Mononuclear cell (primary cell): ENCODE results near the gene CCDC159. TPM values are rescaled to one million over a fixed set of nuclear protein-coding genes. Genes with fewer than 3 reads are reported as not detected.
"Not testable (repeated sequence)": the region's sequence is repeated elsewhere in the genome, so short reads cannot be mapped to it uniquely, and the experiment has no call there.

Source experiments
- H3K27me3 ChIP-seq: 2 replicates; pipeline ENCODE4 v1.6.0; 2011; ENCODE audit warnings: low read length, control low read depth; ENCODE audit not compliant: insufficient read depth
- H3K4me1 ChIP-seq: 2 replicates; pipeline ENCODE4 v1.5.1; 2011; ENCODE audit warnings: mild to moderate bottlenecking, low read length, control low read depth; ENCODE audit not compliant: insufficient read depth
- H3K4me3 ChIP-seq: 2 replicates; pipeline ENCODE4 v1.5.1; 2011; ENCODE audit warnings: mild to moderate bottlenecking, low read length, moderate library complexity
- H3K9me3 ChIP-seq: 2 replicates; pipeline ENCODE4 v1.5.1; 2011; ENCODE audit warnings: low read depth, mild to moderate bottlenecking, control low read depth, low read length
- total RNA-seq: library from RNA; depleted of rRNA; stranded (reverse); fragments of >200 nt; gene quantifications from one replicate; pipeline ENCODE4 v1.2.3, GENCODE V29; 2012

The CCDC159 gene, protein sequence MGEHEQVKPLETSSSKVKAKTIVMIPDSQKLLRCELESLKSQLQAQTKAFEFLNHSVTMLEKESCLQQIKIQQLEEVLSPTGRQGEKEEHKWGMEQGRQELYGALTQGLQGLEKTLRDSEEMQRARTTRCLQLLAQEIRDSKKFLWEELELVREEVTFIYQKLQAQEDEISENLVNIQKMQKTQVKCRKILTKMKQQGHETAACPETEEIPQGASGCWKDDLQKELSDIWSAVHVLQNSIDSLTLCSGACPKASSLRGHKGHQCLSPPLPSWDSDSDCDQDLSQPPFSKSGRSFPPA
- 15.6 TPM for total RNA-seq

DNA sequence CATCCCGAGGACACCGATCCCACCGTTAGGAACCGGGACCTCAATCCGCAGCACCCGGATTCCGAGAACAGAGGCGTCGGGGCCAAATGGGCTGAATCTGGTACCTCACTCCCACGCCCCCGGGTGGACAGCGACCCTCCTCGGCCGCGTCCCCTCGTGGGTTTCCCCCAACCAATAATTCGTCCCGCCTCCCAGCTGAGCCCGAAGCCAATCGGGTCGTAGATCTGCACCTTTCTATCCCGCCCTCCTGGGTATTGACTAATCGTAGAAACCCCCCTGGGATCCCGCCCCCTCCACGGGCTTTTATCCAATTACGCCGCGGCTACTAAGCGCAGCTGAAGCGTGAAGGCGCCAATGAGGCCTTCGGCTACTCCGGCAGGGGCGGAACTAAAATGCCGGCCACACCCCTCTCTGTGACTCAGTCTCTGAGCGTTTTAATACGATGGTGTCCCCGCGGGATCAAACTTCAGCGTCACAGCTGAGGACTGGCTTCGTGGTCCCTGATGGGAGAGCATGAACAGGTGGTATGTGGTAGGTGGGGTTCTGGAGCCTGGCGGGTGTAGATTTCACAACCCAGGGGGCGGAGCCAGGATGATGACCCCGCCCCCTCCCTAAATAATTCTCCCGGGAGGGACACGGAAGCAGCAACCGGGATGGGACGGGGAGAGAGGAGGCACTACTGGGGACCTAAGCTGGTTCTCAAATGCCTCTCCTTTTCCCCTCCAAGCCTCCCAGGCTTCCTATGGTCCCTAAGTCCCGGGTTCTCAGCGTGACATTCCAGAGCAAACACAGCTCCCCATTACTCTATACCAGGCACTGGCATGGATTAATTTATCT, at the start of gene CCDC159, which contains the start of gene TMEM205:
Gene CCDC159 (plus strand): TSS at position 416 of the 837 bp plus-strand sequence. CDS start 88 bp downstream, at position 504.
Gene TMEM205 (minus strand): TSS at position 165 of the 837 bp plus-strand sequence. CDS start 649 bp downstream, outside the sequence.
- peak within 1 kb of the TSS; percentile 71 for H3K4me3 ChIP-seq
- H3K27me3 ChIP-seq: no peaks in the 10 kb centered on the region
- H3K4me1 ChIP-seq: peaks cover 34% of the 10 kb centered on the region
- no peaks in the 10 kb centered on the region for H3K9me3 ChIP-seq

DNA sequence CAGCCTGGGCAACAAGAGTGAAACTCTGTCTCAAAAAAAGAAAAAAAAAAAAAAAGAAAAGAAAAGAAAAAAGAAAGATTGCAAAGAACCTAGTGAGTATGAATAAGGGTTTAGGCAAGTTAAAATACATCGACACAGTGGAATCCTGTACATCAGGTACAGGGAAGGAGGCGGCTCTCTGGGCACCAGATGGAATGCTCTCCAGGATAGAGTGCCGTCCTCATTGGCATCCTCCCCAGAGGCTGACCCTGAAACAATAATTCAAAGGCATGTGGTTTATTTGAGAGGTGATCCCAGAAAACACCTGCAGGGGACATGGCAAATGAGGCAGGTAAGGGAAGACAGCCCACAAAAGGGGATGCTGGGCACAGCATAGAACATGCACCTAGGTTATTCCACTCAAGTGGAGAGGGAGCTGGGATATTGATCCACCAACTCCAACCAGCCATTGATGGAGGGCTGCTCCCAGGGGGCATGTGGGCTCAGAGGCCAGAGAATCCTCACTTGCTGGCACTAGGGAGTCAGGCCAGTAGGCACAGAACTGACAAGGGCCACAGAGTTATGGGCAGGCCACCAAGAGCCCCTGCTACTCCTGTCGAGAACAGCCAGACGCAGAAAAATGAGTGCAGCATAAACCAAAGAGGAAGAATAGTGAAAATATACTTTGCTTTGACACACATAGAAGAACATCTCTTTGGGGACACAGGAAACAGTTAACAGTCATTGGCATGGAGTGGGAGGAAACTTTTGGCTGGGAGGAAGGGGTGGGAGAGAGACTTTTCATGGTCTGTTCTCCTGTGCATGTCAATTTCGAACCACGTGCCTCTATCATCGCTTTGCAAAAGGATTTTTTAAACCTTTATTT, 46.1 kb upstream of the CCDC159 start:
- Histone ChIP-seq H3K9me3 (no peaks in the 10 kb centered on the region), H3K4me1 (peaks cover 21% of the 10 kb centered on the region), H3K27me3 (no peaks in the 10 kb centered on the region), H3K4me3 (no peak overlapping the region)

DNA sequence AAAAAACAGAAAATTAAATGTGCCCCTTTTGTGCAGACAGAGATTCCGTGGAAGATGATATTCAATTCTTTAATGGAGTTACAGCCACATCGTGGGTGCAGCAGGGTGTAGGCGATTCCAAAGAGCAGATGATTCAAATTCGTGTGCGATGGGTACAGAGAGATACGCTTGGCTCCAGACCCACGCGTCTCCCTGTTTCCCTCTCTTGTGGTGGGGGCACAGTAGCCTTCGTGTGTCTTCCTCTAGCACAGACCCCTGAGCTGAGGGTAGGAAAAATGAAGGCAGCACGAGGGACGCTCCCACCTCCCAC, 45.6 kb upstream of the CCDC159 start:
- no peak overlapping the region for H3K4me3 ChIP-seq
- no peaks in the 10 kb centered on the region for H3K9me3 ChIP-seq
- peaks cover 16% of the 10 kb centered on the region for H3K4me1 ChIP-seq
- no peaks in the 10 kb centered on the region for H3K27me3 ChIP-seq

DNA sequence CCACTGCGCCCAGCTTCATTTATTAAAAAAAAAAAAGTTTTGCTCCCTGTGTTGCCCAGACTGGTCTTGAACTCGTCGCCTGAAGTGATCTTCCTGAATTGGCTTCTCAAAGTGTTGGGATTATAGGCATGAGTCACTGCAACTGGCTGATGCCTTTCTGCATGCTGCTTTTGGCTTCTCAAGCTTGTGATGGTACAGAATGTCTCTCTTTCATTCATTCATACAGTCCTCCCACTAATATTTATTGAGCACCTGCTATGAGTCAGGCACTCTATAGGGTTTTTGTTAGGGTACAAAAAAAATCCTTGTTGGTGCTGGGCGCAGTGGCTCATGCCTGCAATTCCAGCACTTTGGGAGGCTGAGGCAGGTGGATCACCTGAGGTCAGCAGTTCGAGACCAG, 41.4 kb upstream of the CCDC159 start:
- H3K27me3 ChIP-seq: no peaks in the 10 kb centered on the region
- H3K4me3 ChIP-seq: no peak overlapping the region
- H3K9me3 ChIP-seq: no peaks in the 10 kb centered on the region
- no peaks in the 10 kb centered on the region for H3K4me1 ChIP-seq

DNA sequence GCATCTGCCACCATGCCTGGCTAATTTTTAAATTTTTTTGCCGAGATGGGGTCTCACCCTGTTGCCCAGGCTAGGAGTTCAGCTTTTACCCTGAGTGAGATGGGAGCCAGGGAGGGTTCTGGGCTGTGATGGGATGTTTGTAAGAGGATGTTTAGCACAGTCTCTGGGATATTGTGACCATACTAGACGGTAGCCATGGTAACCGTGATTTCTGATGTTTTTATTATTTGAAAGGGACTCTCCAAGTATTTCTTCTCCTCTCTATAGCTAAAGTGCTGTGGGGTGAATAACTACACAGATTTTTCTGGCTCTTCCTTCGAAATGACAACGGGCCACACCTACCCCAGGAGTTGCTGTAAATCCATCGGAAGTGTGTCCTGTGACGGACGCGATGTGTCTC, 40.0 kb upstream of the CCDC159 start:
- Histone ChIP-seq H3K4me1 (no peaks in the 10 kb centered on the region), H3K9me3 (no peaks in the 10 kb centered on the region), H3K4me3 (no peak overlapping the region), H3K27me3 (no peaks in the 10 kb centered on the region)

DNA sequence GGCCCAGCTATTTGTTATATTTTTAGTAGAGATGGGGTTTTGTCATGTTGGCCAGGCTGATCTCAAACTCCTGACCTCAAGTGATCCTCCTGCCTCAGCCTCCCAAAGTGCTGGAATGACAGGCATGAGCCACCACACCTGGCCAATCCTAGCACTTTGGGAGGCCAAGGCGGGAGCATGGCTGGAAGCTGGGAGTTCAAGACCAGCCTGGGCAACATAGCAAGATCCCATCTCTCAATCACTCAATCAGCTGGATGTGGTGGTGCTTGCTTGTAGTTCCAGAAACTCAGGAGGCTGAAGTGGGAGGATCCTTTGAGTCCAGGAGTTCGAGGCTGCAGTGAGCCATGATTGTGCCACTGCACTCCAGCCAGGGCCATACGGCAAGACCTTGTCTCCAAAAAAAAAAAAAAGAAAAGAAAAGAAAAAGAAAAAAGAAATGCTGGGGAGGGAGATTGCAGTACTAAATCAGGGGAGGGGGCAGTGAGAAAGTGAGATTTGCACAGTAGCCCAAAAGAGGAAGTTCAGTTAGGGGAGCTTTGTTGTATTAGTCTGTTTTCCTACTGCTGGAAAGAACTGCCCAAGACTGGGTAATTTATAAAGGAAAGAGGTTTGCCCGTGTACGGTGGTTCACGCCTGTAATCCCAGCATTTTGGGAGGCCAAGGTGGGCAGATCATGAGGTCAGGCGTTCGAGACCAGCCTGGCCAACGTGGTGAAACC, 25.9 kb upstream of the CCDC159 start:
- not testable (repeated sequence) for H3K9me3 ChIP-seq, H3K27me3 ChIP-seq
- Histone ChIP-seq H3K4me1 (peaks cover 91% of the 10 kb centered on the region), H3K4me3 (peak overlapping the region; percentile 34)

DNA sequence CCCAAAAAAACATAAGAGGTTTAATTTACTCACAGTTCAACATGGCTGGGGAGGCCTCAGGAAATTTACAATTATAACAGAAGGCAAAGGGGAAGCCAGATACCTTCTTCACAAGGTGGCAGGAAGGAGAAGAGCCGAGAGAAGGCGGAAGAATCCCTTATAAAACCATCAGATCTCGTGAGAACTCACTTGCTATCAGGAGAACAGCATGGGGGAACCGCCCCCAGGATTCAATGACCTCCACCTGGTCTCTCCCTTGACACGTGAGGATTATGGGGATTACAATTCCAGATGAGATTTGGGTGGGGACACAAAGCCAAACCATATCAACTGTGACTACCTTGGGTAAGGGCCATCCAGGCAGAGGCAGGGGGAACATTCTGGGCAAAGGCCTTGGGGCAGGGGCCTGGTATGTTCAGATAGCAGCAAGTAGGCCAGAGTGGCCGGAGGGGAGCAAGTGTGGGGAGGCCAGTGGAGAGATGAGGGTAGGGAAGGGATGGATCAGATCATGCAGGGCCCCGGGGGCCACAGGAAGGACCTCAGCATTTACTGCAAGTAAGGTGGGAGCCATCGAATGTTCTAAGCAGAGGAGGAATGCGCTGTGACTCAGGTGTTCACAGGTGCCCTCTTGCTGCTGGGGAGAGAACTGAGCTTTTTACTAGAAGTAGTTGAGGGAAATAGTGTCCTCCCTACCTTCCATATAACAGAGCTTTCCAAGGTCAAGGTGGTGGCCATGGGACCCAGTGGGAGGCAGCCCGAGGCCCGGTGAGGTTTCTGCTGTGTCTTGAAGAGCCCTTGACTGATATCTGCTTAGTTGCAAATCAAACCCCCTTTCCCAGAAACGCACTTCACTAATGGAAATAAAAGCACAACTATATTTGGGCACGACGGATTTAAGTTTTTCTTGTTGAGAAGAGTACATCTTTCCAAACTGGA, 24.9 kb upstream of the CCDC159 start:
- H3K4me3 ChIP-seq: peak overlapping the region; percentile 34
- H3K9me3 ChIP-seq: no peaks in the 10 kb centered on the region
- H3K4me1 ChIP-seq: peaks cover 94% of the 10 kb centered on the region
- no peaks in the 10 kb centered on the region for H3K27me3 ChIP-seq

DNA sequence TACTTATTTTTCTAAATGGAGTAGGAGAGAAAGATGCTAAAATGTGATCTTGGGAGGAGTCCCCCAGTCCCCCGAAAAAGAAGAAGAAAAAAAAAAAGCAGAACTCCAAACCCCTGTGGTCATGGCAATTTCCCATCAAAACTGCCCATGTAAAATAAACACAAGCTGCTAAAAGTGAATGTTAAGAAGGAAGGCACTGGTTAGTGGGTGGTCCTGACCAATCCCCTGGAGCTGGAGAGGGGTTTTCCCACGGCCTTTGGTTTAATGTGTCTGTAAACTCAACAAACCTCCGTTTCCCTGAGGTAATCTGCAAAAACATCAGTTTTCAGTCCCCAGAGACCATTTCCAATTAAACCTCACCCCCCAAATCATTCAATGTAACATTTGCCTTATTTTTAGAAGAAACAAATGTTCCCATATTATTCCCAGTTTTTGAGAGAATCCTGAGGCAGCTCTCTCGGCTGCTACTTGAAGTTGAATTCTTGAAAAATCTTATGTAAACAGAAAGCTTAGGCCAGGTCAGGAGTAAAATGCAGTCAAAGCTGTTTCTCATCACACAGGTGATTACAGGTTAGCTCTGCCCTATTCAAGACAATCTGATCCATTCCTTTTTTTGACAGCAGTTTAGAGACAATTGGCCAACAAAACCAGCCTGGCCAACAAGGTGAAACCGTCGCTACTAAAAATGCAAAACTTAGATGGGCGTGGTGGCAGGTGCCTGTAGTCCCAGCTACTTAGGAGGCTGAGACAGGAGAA, 23.9 kb upstream of the CCDC159 start:
- Histone ChIP-seq H3K27me3 (no peaks in the 10 kb centered on the region), H3K4me3 (no peak overlapping the region), H3K9me3 (no peaks in the 10 kb centered on the region), H3K4me1 (peaks cover 94% of the 10 kb centered on the region)

DNA sequence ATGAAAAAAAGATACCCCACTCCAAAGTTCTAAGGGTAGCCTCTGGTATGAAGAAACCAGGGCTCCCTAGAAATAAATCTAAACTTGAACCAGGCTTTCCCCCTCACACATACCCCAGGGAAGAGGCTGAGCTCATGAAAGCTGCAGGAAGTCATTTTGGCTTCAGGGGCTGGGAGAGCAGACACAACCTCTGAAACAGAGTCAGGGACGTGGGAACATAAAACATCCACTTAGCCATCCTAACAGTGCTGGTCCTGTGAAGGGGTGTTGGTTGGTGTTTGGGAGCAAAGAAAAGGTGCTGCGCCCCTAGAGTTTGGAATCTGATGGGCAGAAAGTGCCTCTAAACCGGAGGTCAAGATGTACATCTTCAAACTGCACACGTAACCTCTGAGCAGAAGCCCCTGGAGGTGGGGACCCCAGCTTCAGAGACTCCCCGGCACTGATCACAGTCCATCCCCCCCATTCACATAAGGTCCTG, 22.7 kb upstream of the CCDC159 start:
- H3K27me3 ChIP-seq: no peaks in the 10 kb centered on the region
- no peak overlapping the region for H3K4me3 ChIP-seq
- no peaks in the 10 kb centered on the region for H3K9me3 ChIP-seq
- peaks cover 84% of the 10 kb centered on the region for H3K4me1 ChIP-seq

DNA sequence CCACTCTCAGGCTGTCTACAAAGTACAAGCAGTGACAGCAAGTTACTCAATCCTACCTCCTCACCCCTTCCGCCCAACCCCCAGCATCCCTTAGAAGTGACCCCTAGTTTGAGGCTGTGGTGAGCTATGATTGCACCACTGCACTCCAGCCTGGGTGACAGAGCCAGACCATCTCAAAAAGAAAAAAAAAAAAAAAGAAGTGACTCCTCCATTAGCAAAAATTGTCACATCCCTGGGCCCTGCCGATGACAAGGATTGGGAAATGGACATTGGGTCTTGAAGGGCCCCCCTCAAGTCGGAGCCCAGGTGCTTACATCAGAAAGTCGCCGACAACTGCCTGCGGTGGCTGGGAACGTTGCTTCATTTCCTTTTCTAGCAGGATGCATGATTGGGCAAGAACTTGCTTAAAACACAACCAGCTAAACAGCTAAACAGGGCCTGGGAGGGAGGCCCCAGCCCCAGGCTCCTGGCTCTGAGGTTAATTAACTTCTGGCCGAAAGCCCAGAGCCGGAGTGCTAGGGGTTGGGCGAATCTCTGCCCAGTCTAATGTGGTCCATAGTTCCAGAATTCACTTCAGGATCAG, 22.1 kb upstream of the CCDC159 start:
- Histone ChIP-seq H3K4me1 (peaks cover 79% of the 10 kb centered on the region), H3K4me3 (no peak overlapping the region)

DNA sequence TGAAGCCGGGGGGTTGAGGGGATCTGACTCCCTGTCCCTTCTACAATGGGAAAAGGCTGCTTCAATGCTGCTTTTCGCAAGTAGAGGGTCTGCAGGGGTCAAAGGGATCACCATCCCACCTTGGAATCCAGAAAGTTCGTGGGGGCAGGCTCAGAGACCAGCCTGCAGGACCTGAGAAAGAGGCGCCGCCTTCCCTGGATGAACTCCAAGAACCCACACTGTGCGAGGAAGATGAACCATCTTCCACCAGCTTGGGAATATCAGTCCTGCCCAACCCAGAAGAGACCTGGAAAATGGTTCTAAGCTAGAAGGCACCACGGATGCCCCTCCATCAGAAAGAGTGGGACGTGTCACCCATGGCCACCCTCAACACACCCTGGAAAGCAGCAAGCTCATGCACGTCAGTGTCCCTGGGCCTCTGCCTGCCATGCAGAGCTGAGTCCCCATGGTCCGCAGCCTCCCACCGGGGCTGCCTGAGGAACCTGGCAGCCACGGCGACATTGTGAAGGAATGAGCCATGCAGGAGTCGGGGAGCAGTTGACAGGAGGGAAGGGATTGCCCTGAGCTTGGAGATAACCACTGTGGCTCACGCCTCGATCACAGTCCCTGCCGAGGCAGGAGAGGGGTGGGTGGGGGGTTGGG, 21.4 kb upstream of the CCDC159 start:
- Histone ChIP-seq H3K27me3 (no peaks in the 10 kb centered on the region), H3K4me1 (peaks cover 72% of the 10 kb centered on the region), H3K9me3 (no peaks in the 10 kb centered on the region), H3K4me3 (no peak overlapping the region)

More for the DNA sequence above, 22.1 kb upstream of the CCDC159 start:
- Histone ChIP-seq H3K9me3 (no peaks in the 10 kb centered on the region), H3K27me3 (no peaks in the 10 kb centered on the region)

DNA sequence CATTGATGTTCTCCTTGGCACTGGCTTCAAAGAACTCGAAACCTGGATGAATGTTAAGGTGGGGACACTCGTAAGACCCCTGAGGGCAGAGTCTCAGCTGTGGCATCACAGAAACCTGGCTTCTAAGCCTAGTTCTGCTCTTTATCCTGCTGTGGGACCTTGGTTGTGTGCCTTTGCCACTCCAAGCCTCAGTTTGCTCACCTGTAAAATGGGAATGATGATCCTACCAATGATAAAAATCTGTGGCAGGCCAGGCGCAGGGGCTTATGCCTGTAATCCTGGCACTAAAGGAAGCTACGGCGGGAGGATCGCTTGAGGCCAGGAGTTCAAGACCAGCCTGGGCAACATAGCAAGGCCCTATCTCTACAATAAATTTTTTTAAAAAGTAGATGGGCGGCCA, 20.8 kb upstream of the CCDC159 start:
- no peak overlapping the region for H3K4me3 ChIP-seq
- no peaks in the 10 kb centered on the region for H3K27me3 ChIP-seq
- no peaks in the 10 kb centered on the region for H3K9me3 ChIP-seq
- peaks cover 65% of the 10 kb centered on the region for H3K4me1 ChIP-seq
